Left renal cortex interstitium (tissue), 4 donors: ENCODE measurements around the gene STAC3. TPM values are rescaled to one million over a fixed set of nuclear protein-coding genes. Genes with fewer than 3 reads are reported as not detected.
"Not testable (repeated sequence)": the region's sequence is repeated elsewhere in the genome, so short reads cannot be mapped to it uniquely, and the experiment has no call there.

Experiments used
- DNase-seq, 4 donors: peaks; one replicate each; pipeline ENCODE4 v3.0.0-alpha.2; 2013; ENCODE audit warnings: low read depth in 4 of 4, low spot score in 2 of 4, missing footprints in 1 of 4
- polyA plus RNA-seq, 4 donors: library from polyadenylated mRNA; unstranded; fragments of 120-200 nt; gene quantifications; one replicate each; pipeline ENCODE4 v1.2.1, GENCODE V29; 2013; ENCODE audit not compliant: insufficient read length in 4 of 4

STAC3 gene
- polyA plus RNA-seq = 1 to 10 TPM; 1.9 to 8.4 (median 5.4) TPM

DNA sequence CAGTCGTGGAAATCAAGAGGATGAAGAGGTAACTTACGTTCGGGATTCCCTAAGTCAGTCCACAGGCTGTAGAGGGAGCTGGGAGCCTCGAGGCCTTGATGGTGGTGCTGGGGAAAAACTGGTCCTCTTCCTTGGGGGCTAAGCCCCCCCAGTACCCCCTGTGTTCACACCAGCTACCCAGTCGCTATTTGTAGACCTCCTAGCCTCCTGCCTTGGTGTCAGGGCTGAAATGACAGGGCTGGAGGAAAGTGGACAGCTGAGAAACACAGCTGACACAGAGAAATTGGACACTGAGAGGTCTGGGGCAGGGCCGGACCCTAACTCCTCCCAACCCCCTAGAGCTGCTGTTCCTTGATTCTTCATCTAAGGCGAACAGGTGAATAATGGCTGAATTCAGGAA is at the start of gene STAC3:
TSS of gene STAC3 (minus strand) at position 232 of the 400 bp plus-strand sequence. CDS start 1,551 bp downstream, outside the sequence.
- DNase-seq = no peak

DNA sequence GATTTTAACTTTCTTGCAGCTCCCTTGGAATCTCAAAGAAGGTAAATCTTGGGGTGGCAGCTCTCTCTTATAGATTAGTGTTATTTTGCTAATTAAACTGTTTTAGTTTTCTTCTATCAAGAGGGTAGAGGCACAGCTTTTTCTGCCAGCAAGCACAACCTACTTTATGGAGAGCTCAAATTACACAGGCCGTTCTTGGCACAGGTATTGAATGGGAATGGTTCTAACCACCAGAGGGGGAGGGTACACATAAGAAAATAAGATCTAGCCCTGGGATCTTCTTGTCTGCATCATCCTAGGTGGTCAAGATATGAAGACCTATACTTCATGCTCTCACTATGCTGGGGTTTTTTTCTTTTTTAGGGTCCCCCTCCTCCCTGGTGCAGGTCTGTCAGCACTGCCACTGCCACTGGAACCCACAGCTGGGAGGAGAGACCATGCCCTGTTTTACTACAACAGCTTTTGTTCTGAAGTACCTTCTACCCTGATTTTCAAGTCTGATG is 48.6 kb upstream of the STAC3 start:
- DNase-seq = no peak

GRCh38 chr12:57296291-57296690 is 45.3 kb upstream of the STAC3 start:
- no peak for DNase-seq

DNA sequence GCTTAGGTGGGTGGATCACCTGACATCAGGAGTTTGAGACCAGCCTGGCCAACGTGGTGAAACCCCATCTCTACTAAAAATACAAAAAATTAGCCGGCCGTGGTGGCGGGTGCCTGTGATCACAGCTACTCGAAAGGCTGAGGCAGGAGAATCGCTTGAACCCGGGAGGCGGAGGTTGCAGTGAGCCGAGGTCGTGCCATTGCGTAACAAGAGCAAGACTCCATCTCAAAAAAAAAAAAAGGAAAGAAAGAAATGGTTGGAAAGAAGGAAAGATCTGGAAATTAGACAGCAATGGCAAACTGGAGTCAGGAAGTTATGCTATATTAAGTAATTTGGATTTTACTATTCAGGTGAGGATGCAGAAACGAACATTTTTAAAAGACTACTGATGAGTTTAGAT is 31.1 kb upstream of the STAC3 start:
- not testable (repeated sequence) for DNase-seq

DNA sequence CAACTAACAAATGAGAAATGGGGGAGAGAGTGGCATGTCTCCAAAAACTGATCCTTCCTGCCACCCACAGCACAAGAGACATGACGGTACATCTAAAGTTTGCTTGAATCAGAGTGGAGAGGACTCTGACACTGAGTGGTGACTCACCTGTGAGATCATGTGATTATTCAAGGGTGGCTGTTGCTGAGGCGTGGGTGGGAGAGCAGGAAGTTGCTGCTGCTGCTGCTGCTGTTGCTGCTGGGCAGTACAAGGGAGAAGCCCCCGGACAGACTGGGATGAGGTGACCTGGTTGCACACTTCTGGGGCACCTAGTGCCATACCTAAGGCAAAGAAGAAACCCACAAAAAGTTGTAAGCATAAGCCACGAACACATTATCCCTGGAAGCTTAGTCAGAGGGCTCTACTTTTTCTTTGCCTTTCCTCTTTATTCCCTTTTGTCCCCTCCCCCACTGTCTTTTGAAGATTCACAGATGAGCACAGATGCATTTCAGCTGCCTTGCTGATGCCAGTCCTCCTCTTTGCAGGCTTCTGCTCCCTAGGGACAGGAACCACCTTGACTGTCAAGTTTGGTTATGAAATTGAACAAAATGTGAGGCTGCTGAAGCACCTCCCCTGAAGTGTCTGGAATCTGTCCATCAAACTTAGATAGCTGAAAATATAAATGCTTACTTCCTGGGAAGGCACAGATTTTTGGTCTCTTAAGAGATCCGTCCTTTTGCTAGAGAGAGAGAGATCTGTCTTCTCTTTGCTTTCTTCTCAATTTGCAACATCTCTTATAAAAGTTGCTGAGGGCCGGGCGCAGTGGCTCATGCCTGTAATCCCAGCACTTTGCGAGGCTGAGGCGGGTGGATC is 29.4 kb upstream of the STAC3 start:
- peak in 1 of 4 donors; percentile 11 for DNase-seq

DNA sequence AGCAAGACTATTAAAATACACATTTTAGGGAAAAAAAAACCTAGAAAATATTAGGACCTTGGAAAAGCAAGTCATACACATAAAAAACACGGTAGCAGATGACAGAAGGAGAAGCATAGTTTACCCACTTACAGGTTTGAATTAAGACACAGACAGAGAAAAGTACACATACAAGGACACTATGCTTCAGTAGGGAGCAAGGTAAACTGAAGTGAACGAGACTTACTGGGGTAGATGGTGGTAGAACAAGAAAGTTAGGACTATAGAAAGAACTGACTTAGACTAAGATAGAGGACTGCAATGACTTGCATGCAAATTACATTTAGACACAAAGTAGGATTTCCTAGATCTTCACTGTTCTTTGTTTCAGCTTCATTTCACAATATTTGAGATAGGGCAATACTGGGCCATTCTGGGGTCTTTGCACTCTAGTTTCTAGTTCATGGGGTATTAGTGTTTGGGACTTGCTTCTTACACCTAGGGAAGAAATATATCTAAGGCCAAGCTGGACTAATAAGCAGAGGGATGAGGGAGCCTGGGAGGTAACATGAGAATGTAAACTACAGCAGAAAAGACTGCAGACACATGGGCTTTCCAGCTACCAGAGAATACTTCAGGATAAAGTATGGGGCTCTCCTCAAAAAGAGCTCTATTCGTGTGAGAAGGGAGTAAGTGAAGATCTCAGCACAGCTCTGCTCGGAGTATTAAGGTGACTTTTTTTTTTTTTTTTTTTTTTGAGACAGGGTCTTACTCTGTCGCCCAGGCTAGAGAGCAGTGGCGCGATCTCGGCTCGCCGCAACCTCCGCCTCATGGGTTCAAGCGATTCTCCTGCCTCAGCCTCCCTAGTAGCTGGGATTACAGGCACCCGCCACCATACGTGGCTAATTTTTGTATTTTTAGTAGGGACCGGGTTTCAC is 27.7 kb upstream of the STAC3 start:
- no peak for DNase-seq

DNA sequence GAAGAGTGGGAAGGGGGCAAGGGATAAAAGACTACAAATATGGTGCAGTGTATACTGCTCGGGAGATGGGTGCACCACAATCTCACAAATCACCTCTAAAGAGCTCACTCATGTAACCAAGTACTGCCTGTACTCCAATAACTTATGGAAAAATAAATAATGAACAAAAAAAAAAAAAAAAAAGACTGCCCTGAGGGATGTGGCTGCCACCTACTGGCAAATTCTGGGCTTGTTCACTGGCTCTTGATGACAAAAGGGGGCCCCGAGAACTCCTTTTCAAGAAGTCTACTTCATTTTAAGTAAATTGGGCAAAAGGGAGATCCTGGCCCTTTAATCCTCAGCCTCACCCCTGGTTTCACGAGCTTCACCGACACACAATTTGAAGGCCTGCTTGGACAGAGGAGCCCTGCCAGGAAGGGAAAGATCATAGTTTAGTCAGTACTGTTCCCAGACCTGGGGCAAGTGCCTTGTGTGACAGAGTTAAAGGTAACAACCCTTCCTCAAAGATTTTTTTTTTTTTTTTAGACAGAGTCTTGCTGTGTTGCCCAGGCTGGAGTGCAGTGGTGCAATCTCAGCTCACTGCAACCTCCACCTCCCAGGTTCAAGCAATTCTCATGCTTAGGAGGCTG is 26.1 kb upstream of the STAC3 start:
- no peak for DNase-seq

DNA sequence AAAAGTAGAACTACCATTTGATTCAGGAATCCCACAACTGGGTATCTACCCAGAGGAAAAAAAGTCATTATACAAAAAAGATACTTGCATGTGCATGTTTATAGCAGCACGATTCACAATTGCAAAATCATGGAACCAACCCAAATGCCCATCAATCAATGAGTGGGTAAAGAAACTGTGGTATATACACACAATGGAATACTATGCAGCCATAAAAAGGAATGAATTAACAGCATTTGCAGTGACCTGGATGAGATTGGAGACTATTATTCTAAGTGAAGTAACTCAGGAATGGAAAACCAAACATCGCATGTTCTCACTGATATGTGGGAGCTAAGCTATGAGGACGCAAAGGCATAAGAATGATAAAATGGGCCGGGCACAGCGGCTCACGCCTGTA is 25.2 kb upstream of the STAC3 start:
- not testable (repeated sequence) for DNase-seq

DNA sequence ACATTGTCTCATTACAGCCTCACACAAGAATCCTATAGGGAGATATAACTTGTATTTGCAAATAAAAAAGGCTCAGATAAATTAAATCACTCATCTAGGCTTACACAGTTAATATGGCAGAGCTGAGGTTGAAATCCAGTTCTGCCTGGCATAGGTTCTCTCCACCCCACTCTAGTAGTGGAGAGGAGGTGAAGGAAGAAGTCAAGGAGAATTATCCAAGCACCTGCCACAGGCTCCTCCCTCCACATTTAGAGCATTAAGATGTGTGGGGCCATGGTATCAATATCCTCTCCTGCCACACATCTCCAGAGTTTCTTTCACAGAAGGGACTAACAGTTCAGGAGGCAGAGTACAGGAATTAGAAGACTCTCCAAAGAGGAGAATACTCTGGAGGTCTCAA is 22.5 kb upstream of the STAC3 start:
- no peak for DNase-seq

- no peak for DNase-seq
Measured at GRCh38 chr12:57272337-57273151, 21.6 kb upstream of the STAC3 start.

- no peak for DNase-seq
Measured at GRCh38 chr12:57270966-57271470, 20.0 kb upstream of the STAC3 start.

DNA sequence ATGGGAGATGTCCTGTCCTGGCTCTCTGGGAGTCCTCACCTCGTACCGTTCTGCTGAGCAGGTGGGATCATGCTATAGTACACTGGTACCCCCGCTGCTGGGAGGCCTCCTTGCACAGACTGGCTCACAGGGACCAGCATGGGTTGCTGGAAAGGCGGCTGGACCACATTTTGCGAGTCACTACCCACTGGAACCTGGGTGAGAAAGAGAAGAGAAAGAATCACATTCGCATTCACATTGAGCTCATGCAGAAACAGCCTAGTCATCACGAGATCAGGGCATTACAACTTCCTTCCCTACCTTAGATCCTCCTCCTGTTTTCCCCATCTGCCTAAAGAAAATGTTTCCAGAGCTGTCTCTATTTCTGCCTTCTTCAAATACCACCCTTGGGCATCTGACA is 17.3 kb upstream of the STAC3 start:
- no peak for DNase-seq

DNA sequence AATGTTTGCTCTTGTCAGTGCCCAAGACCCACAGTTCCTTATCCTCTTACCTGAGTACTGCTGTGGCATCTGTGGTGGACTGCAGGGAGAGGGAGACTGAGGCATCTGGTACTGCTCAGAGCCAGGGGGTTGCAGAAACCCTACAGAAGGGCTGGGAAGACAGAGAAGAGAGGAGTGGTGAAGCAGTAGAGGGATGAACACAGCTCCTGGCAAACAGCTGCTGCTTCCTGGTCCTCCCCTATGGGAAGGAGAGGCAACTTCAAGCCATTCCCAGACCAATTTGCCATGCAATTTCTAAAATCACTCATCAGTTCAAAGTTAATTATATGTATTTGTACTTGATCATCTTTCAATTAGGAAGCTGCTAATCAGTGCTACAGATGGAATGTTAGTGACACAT is 15.7 kb upstream of the STAC3 start:
- DNase-seq = no peak

DNA sequence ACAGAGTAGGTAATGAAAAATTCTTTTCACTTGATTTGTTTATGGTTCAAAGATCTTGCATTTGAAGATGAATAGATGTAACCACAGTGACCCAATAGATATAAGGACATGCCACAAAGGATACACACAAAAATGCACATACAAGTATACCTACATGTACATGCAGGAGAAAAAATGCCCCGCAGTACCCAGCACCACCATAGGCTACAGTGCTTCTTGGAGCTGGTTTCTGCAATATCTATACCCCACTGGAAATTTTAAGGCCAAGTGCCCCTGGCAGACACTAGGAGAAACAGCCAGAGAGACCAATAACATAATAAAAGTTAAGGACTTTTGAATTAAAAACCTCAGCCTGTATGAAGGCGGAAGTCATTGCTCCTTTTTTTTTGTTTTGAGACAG is 12.1 kb upstream of the STAC3 start:
- DNase-seq = no peak

DNA sequence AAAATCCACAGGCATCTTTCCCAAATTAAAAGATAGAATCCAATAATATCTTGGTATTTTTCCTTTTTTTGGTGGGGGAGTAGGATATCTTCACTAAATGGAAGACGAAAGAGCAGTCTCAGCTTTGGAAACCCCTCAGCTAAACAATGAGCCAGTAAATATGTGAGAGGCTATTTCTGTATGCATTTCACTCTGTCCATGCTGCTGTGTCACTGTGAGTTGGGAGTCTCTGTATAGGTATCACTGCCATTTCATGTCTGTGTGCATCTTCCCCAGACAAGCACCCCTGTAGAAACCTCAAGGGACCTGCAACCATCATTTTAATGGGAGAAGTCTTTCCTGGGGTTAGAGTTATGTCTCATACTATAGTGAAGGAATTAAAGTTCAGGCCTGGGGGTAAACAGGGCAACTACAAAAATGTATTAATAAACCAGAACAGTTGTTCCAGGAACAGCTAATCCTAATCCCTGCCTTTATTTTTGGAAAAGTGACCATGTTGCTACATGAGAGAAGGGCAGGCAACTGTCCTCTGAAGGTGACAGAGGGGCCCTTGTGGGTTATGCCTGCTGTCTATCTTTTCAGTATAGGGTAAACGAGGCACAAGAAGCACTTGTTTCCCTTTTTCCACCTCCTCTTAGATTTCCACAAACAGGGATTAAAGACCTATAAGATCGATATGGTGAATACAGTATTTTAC is 11.3 kb upstream of the STAC3 start:
- no peak for DNase-seq

- no peak for DNase-seq
Measured at GRCh38 chr12:57261428-57261865, 10.5 kb upstream of the STAC3 start.

GRCh38 chr12:57260366-57260765 is 9.4 kb upstream of the STAC3 start:
- no peak for DNase-seq

GRCh38 chr12:57258977-57259970 is 8.3 kb upstream of the STAC3 start:
- DNase-seq = no peak
